AG04449 (cell line): Measurements from ENCODE around the gene KCNQ1.

Source experiments
- CTCF ChIA-PET: fragments of 350-600 bp; formaldehyde crosslinking; extraction: SDS; loops from one replicate; lab custom pipeline; 2021; ENCODE audit warnings: antibody characterized with exemption; lab: Yijun Ruan, JAX
- POLR2A ChIA-PET: fragments of 400-600, 350-600 bp; formaldehyde crosslinking; extraction: SDS; loops from one replicate; lab custom pipeline; 2020; ENCODE audit warnings: antibody characterized with exemption, inconsistent platforms; lab: Yijun Ruan, JAX
- DNase-seq: peaks from one replicate; pipeline ENCODE4 v3.0.0-alpha.2; 2010; ENCODE audit warnings: low read depth, low spot score
- H3K4me3 ChIP-seq: 2 replicates; pipeline ENCODE4 v1.5.1; 2011; ENCODE audit warnings: low read depth, mild to moderate bottlenecking, control low read depth, low read length
- TF ChIP-seq, protein P1 (sequence below): IDR thresholded peaks from one replicate; pipeline ENCODE4 v1.5.1; 2011; ENCODE audit warnings: mild to moderate bottlenecking, moderate library complexity, low read length, control low read depth, inconsistent platforms; ENCODE audit not compliant: insufficient read depth; ENCODE audit errors: missing control alignments

Gene KCNQ1

DNA sequence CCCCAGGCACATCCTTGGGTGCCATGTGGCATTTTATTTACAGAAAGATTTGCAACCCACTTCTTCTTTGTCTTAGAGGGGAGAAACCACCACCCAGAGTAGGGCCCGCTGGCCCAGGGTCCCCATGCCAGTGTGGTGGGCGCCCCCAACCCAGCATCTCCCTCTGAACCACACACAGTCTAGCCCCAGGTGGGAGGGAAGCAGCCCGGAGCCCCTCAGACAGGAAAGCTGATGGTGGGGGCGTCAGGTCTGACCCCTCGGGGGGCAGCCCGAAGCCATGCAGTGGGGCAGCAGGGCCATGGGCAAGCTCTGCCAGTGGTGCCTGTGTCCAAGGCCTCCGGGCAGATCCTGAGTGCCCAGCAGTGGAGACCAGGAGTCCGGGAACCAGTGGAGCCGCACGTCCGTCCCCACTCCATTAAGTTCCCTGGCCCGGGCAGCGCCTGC is 12.2 kb upstream of the KCNQ1 start:
- H3K4me3 ChIP-seq = no peak overlapping the region
- TF ChIP-seq, protein P1, sequence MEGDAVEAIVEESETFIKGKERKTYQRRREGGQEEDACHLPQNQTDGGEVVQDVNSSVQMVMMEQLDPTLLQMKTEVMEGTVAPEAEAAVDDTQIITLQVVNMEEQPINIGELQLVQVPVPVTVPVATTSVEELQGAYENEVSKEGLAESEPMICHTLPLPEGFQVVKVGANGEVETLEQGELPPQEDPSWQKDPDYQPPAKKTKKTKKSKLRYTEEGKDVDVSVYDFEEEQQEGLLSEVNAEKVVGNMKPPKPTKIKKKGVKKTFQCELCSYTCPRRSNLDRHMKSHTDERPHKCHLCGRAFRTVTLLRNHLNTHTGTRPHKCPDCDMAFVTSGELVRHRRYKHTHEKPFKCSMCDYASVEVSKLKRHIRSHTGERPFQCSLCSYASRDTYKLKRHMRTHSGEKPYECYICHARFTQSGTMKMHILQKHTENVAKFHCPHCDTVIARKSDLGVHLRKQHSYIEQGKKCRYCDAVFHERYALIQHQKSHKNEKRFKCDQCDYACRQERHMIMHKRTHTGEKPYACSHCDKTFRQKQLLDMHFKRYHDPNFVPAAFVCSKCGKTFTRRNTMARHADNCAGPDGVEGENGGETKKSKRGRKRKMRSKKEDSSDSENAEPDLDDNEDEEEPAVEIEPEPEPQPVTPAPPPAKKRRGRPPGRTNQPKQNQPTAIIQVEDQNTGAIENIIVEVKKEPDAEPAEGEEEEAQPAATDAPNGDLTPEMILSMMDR = no peak
- ChIA-PET CTCF (interaction anchor here (2.6 to 2.8 kb wide), 2 partner anchors 13 to 99 kb away, joined by 19 to 24 read pairs; no protein-coding TSS in a partner anchor), POLR2A (no interaction called here)
- no peak for DNase-seq

DNA sequence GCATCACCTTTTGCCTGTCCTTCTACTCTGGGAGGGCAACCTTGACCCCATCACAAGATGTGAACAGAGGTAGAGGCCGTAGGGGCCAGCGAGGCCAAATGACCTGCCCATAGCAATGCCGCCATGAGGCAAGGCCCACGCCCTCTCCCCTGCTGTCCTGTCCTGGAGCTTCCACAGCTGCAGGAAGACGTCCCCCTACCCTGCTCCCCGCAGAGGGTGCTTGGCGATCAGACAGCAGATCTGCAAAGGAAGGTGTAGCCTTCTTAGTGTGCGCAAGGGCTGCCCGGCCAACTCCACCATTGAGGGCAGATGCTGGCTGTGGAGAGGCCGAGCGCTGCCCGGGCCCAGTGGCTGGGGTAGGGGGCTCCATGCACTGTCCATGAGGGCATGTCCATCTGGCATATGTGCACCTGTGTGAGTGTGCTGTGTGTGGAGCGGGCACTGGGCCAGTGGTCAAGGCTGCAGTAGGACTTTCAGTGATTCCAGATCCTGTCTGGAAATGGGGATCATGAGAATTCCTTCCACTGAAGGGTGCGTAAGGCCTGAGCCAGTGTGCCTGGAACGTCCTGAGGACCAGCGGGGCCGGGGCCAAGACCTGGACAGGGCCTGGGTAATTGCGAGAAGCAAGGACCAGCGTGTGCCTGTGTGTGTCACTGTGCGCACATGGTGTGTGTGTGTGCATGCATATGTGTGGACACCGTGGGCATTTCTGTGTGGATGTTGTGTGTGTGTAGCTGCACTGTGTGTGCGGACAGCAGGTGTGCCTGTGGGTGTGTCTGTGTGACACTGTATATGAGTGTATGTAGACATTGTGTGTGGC is 11.5 kb upstream of the KCNQ1 start:
- no peak for DNase-seq
- POLR2A ChIA-PET = no interaction called here
- no peak overlapping the region for H3K4me3 ChIP-seq
- TF ChIP-seq, protein P1 = no peak
- CTCF ChIA-PET = interaction anchor here (2.8 kb wide), 1 partner anchor 13 kb away, joined by 19 read pairs; no protein-coding TSS in a partner anchor

DNA sequence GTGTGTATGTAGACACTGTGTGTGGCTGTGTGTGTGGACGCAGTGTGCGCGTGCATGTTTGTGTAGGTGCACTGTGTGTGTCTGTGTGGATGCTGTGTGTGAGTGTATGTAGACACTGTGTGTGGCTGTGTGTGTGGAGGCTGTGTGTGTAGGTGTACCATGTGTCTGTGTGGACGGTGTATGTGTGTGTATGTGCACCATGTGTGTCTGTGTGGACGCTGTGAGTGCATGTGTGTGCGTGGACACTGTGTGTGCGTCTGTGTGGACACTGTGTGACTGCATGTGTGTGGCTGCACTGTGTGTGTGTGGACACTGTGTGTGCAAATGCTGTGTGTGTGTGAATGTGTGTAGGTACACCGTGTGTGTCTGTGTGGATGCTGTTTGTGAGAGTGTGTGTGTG is 10.8 kb upstream of the KCNQ1 start:
- TF ChIP-seq, protein P1 = no peak
- no peak overlapping the region for H3K4me3 ChIP-seq
- DNase-seq = no peak
- ChIA-PET CTCF (no interaction called here), POLR2A (no interaction called here)

DNA sequence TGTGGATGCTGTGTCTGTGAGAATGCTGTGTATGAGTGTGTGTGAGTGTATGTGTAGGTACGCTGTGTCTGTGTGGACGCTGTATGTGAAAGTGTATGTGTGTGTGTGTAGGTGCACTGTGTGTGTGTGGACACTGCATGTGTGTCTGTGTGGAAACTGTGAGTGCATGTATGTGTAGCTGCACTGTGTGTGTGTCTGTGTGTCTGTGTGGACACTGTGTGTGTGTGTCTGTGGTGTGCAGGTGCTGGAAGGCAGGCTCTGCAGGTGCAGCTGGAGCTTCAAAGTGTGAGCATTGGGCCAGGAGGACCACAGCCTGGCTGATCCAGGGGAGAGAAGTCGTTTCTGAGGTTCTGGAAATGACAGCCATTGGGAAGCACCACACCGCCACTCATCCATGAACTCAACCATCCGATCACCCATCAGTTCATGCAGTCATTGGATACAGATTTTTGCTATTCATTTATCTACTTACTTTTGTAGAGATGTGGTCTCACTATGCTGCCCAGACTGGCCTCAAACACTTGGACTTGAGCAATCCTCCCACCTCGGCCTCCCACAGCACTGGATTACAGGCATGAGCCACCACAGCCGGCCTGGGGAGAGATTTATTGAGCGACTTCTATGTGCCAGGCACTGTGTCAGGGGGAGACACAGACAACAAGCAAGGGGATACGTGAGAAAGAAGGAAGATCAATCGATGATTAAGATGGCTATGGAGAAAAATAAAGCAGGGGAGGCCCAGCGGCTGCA is 10.1 kb upstream of the KCNQ1 start:
- no peak overlapping the region for H3K4me3 ChIP-seq
- ChIA-PET CTCF (no interaction called here), POLR2A (no interaction called here)
- DNase-seq = no peak
- TF ChIP-seq, protein P1 = no peak

DNA sequence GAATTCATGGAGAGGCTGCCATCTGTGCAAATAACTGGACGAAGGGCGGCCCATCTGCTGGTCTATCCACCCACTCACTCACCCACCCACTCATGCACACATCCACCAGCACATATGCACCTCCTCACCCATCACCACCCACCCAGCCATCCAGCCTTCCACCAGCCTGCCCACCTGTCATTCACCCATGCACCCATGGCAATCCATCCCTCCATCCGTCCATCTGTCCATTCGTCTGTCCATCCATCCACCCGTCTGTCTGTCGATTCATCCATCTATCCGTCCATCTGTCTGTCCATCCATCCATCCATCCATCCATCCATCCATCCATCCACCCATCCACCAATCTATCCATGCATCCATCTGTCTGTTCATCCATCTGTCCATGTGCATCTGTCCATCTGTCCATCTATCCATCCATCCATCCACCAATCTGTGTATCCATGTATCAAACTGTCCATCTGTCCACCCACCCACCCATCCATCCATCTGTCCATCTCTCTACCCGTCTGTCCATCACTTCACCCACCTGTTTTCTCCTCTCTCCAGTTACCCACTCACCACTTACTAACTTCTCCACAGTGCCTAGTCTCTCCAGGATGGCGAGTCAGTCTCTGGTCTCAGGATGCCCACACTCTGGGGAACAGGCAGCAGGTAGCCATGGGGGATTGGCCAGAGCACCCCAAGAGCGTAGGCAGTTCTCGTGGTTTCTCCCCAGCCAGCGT is 9.4 kb upstream of the KCNQ1 start:
- DNase-seq = no peak
- TF ChIP-seq, protein P1 = no peak
- no peak overlapping the region for H3K4me3 ChIP-seq
- POLR2A ChIA-PET = no interaction called here
- CTCF ChIA-PET = no interaction called here

DNA sequence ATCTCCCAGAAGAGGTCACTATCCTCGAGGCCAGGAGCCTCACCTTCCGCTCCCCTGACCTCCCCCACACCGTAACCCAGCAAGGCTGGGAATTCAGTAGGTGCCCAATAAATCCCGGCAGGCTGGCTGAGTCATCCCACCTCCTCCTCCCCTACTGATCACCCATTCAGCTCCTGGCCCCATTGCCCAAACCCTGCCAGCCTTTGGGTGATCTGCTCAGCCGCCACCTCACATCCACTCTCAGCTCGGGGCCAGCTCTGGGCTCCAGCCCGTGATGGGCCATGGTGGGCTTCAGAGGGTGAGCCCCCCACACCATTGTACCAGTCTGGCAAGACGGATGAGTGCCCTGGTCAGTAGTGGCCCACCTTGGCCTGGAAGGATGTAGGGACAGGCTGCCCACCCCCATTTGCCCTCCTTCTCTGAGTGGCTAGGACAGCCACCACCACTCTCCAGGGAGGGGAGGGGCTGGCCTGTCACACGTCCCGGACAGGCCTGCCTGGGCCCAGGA is 8.7 kb upstream of the KCNQ1 start:
- no peak for DNase-seq
- no peak overlapping the region for H3K4me3 ChIP-seq
- ChIA-PET CTCF (interaction anchor here (0.6 to 2.9 kb wide), 2 partner anchors 16 to 345 kb away, joined by 3 to 16 read pairs; no protein-coding TSS in a partner anchor), POLR2A (no interaction called here)
- TF ChIP-seq, protein P1 = no peak
